ENCODE results near the gene C17orf67.

The C17orf67 gene

GRCh38 chr17:56824503-56824902 is 9.2 kb downstream of the C17orf67 start:
- DNase-seq (ENCODE audit: extremely low read depth, low read depth): no peak
- no peak for TF ChIP-seq CTCF (IDR thresholded peaks at IDR 0.05; ENCODE audit: low read depth, low read length)

- no peak for TF ChIP-seq CTCF (IDR thresholded peaks at IDR 0.05; ENCODE audit: low read depth, low read length)
- no peak for DNase-seq (ENCODE audit: extremely low read depth, low read depth)
Measured at GRCh38 chr17:56823848-56824247, 9.9 kb downstream of the C17orf67 start.

GRCh38 chr17:56822725-56823124 is 11.0 kb downstream of the C17orf67 start:
- TF ChIP-seq CTCF (IDR thresholded peaks at IDR 0.05; ENCODE audit: low read depth, low read length): no peak
- DNase-seq (ENCODE audit: extremely low read depth, low read depth): no peak

GRCh38 chr17:56821847-56822534 is 11.7 kb downstream of the C17orf67 start:
- no peak for TF ChIP-seq CTCF (IDR thresholded peaks at IDR 0.05; ENCODE audit: low read depth, low read length)
- no peak for DNase-seq (ENCODE audit: extremely low read depth, low read depth)

- DNase-seq (ENCODE audit: extremely low read depth, low read depth): no peak
- no peak for TF ChIP-seq CTCF (IDR thresholded peaks at IDR 0.05; ENCODE audit: low read depth, low read length)
Measured at GRCh38 chr17:56820207-56820606, 13.5 kb downstream of the C17orf67 start.

- DNase-seq (ENCODE audit: extremely low read depth, low read depth): no peak
- peak; percentile 77 for TF ChIP-seq CTCF (IDR thresholded peaks at IDR 0.05; ENCODE audit: low read depth, low read length)
Measured at GRCh38 chr17:56819431-56820145, 14.1 kb downstream of the C17orf67 start.

- no peak for TF ChIP-seq CTCF (IDR thresholded peaks at IDR 0.05; ENCODE audit: low read depth, low read length)
- DNase-seq (ENCODE audit: extremely low read depth, low read depth): no peak
Measured at GRCh38 chr17:56819030-56819429, 14.7 kb downstream of the C17orf67 start.
